ENCODE results near the gene SLC12A9. TPM values are rescaled to one million over a fixed set of nuclear protein-coding genes. Genes with fewer than 3 reads are reported as not detected.

The SLC12A9 gene
- total and polyA plus RNA-seq, 2 donors (not counting 1 experiment from before 2014, with no cell fraction given), result 80.0 to 80.1 TPM

- intact Hi-C loops (cut with micrococcal nuclease), result no loop called here
- Histone ChIP-seq H2AFZ (ENCODE audit: insufficient read depth, low read depth, low read length, poor library complexity, severe bottlenecking) (no peak overlapping the region), H3K4me3 (ENCODE audit: control extremely low read depth in 1 of 5, extremely low read depth in 1 of 5, insufficient read depth in 1 of 5, low read depth in 2 of 5, low read length in 4 of 5) (no peak overlapping the region), H3K9me3 (ENCODE audit: control extremely low read depth in 1 of 3, control insufficient read depth in 2 of 3, insufficient read depth in 1 of 3, low read length in 2 of 3) (peaks cover 0 to 16% (median 0%) of the 10 kb centered on the region in 3 donors), H3K79me2 (ENCODE audit: control insufficient read depth, insufficient read depth, low read length) (peaks cover 36% of the 10 kb centered on the region), H3K36me3 (replicated peaks in 1 of 2; ENCODE audit: control extremely low read depth in 1 of 2, control insufficient read depth in 1 of 2, extremely low read depth in 1 of 2, insufficient read depth in 2 of 2, low read length in 1 of 2) (peaks cover 0 to 78% of the 10 kb centered on the region in 2 experiments), H3K27ac (ENCODE audit: low read length in 2 of 2) (no peak overlapping the region), H4K20me1 (ENCODE audit: control insufficient read depth, insufficient read depth, low read length, poor library complexity, severe bottlenecking) (peaks cover 56% of the 10 kb centered on the region), H3K4me2 (replicated peaks; ENCODE audit: low read depth, low read length, poor library complexity, severe bottlenecking) (no peak overlapping the region), H3K9ac (ENCODE audit: low read length) (no peak overlapping the region), H3K4me1 (ENCODE audit: control insufficient read depth in 2 of 2, insufficient read depth in 2 of 2, low read length in 2 of 2) (peaks cover 28 to 34% of the 10 kb centered on the region in 2 donors), H3K27me3 (replicated peaks in 1 of 4; ENCODE audit: control extremely low read depth in 1 of 4, control insufficient read depth in 3 of 4, insufficient read depth in 4 of 4, low read length in 3 of 4) (no peaks in the 10 kb centered on the region)
- TF ChIP-seq CTCF (IDR thresholded peaks at IDR 0.05), result no peak
- no peak for TF ChIP-seq EZH2 (IDR thresholded peaks at IDR 0.05; ENCODE audit: borderline replicate concordance, insufficient read depth, low read depth, low read length, poor library complexity, severe bottlenecking)
- Mint-ChIP-seq H3K27me3 (no peaks in the 10 kb centered on the region), H3K4me3 (no peak overlapping the region), H3K9me3 (ENCODE audit: insufficient read depth) (no peaks in the 10 kb centered on the region), H3K4me1 (peaks cover 44% of the 10 kb centered on the region), H3K27ac (no peak overlapping the region)
- CTCF ChIA-PET, result interaction anchor here (3.4 to 3.8 kb wide), 2 partner anchors 10 to 33 kb away, joined by 16 to 17 read pairs; partner anchors contain the start of genes SLC12A9 and SRRT
- no peak for DNase-seq
- 98% methylated on average over 17 of the region's 29 CpGs for WGBS (ENCODE audit: insufficient coverage)
- POLR2A ChIA-PET, result interaction anchor here (5.6 kb wide), 1 partner anchor 9 kb away, joined by 84 read pairs; the partner anchor contains the start of gene SRRT
- ATAC-seq (ENCODE audit: low read depth), result no peak
These were observed 32.4 kb downstream of the SLC12A9 start for GRCh38 chr7:100884736-100885439.

Measured in B cell (primary cell).